HepG2 (cell line): Measurements from ENCODE around the gene CPPED1. TPM values are rescaled to one million over a fixed set of nuclear protein-coding genes. Genes with fewer than 3 reads are reported as not detected.

Experiments
- ATAC-seq: fragments of 200-7000 bp; cut with Tn5 transposase; 3 replicates; pipeline ENCODE4 v1.9.1; 2020; ENCODE audit warnings: mild to moderate bottlenecking, moderate library complexity
- BruUV-seq: library from RNA; stranded (reverse); fragments of 400-500 nt; replicated peaks from 2 replicates; lab custom pipeline; 2021; lab: Mats Ljungman, UMichigan
- CTCF ChIA-PET: fragments of 300-600 bp; formaldehyde crosslinking; extraction: SDS; loops from one replicate; lab custom pipeline; 2021; ENCODE audit warnings: low total read pairs, inconsistent platforms, low intra/inter-chr PET ratio; lab: Yijun Ruan, JAX
- POLR2A ChIA-PET: fragments of 350-600 bp; sonication (Branson Sonifier 250); formaldehyde crosslinking; loops from one replicate; lab custom pipeline; 2020; ENCODE audit warnings: antibody characterized with exemption, inconsistent platforms; lab: Yijun Ruan, JAX
- DNase-seq: peaks from one replicate; pipeline ENCODE4 v3.0.0-alpha.2; 2015; ENCODE audit warnings: low spot score
- FAIRE-seq: peaks from 3 replicates; lab custom pipeline; 2011; peaks lifted over from hg19 to GRCh38; lab: Jason Lieb, UNC
- H2AFZ ChIP-seq: one replicate; pipeline ENCODE4 v1.6.1; 2011; ENCODE audit warnings: low read length, inconsistent platforms
- H3K27ac ChIP-seq: fragments of 300-600 bp; 3 replicates; pipeline ENCODE4 v1.8.0; 2011; ENCODE audit warnings: mixed run types, mild to moderate bottlenecking, mixed read lengths, low read length, inconsistent platforms; ENCODE audit not compliant: insufficient read depth; ENCODE audit errors: extremely low read length
- H3K27me3 ChIP-seq, 2 experiments: fragments of 200-600 bp in 1 of 2; 2 replicates in 1 of 2; 3 replicates in 1 of 2; pipeline versions ENCODE4 v1.6.0 to v1.8.0; 2011; ENCODE audit warnings: low read length in 2 of 2, mild to moderate bottlenecking in 2 of 2, moderate library complexity in 2 of 2, inconsistent platforms in 1 of 2; ENCODE audit not compliant: insufficient read depth in 2 of 2, control insufficient read depth in 1 of 2
- H3K36me3 ChIP-seq, 2 experiments: fragments of 200-600 bp in 1 of 2; replicated peaks in 1 of 2; 2 replicates in 1 of 2; 3 replicates in 1 of 2; pipeline versions ENCODE4 v1.5.1 to v1.8.0; 2011; ENCODE audit warnings: low read length in 2 of 2, inconsistent platforms in 1 of 2; ENCODE audit not compliant: insufficient read depth in 2 of 2, control insufficient read depth in 1 of 2
- H3K4me1 ChIP-seq: 2 replicates; pipeline ENCODE4 v1.5.1; 2012; ENCODE audit warnings: low read length, inconsistent platforms; ENCODE audit not compliant: insufficient read depth
- H3K4me2 ChIP-seq: 2 replicates; pipeline ENCODE4 v1.6.0; 2011; ENCODE audit warnings: low read depth, low read length, inconsistent platforms
- H3K4me3 ChIP-seq, 3 experiments: fragments of 200-600 bp in 1 of 3; sonication (generic), shearing (Covaris generic) in 1 of 3; replicated peaks in 1 of 3; 2 replicates each; pipeline ENCODE4 v1.5.1; 2011 to 2016; ENCODE audit warnings: low read length in 3 of 3, inconsistent platforms in 2 of 3, low read depth in 2 of 3, mild to moderate bottlenecking in 2 of 3, control low read depth in 1 of 3, mixed read lengths in 1 of 3; ENCODE audit not compliant: insufficient read depth in 1 of 3
- H3K79me2 ChIP-seq: one replicate; pipeline ENCODE4 v1.6.1; 2011; ENCODE audit warnings: low read length, inconsistent platforms; ENCODE audit not compliant: insufficient read depth
- H3K9ac ChIP-seq: 2 replicates; pipeline ENCODE4 v1.6.0; 2011; ENCODE audit warnings: mild to moderate bottlenecking, low read depth, low read length, inconsistent platforms; ENCODE audit not compliant: insufficient read depth
- H3K9me3 ChIP-seq: 2 replicates; pipeline ENCODE4 v1.5.1; 2012; ENCODE audit warnings: mild to moderate bottlenecking, low read length
- H4K20me1 ChIP-seq: 2 replicates; pipeline ENCODE4 v1.6.0; 2011; ENCODE audit warnings: inconsistent platforms, mild to moderate bottlenecking, low read length, moderate library complexity; ENCODE audit not compliant: insufficient read depth
- BCLAF1 ChIP-seq: fragments of 450-650 bp; IDR thresholded peaks from 2 replicates; pipeline ENCODE4 v1.6.1; 2017; ENCODE audit warnings: mild to moderate bottlenecking
- DZIP1 ChIP-seq: sonication (generic); formaldehyde crosslinking; IDR thresholded peaks from 2 replicates; pipeline ENCODE4 v1.5.0; 2020; ENCODE audit warnings: mild to moderate bottlenecking, missing genetic modification reagents
- KMT2A ChIP-seq: sonication (generic); formaldehyde crosslinking; IDR thresholded peaks from 2 replicates; pipeline ENCODE4 v1.4.0; 2020; ENCODE audit warnings: missing genetic modification reagents
- POLR2AphosphoS2 ChIP-seq: IDR thresholded peaks from 2 replicates; pipeline ENCODE4 v1.6.1; 2011; ENCODE audit warnings: low read depth, low read length, improper control_type of control experiment
- REL ChIP-seq: sonication (generic); formaldehyde crosslinking; conservative IDR thresholded peaks from 2 replicates; pipeline ENCODE4 v1.8.0; 2022; ENCODE audit warnings: mild to moderate bottlenecking, missing genetic modification reagents, moderate library complexity
- SETDB1 ChIP-seq: sonication (generic); formaldehyde crosslinking; IDR thresholded peaks from 2 replicates; pipeline ENCODE4 v1.5.1; 2020; ENCODE audit warnings: missing genetic modification reagents, mild to moderate bottlenecking, borderline replicate concordance
- ZBTB40 ChIP-seq, 2 experiments: fragments of 450-650 bp in 1 of 2; sonication (generic) in 1 of 2; formaldehyde crosslinking in 1 of 2; IDR thresholded peaks; 2 replicates each; pipeline versions ENCODE4 v1.6.1 to v1.8.0; 2016 to 2022; ENCODE audit warnings: antibody characterized with exemption in 1 of 2, mild to moderate bottlenecking in 1 of 2, missing genetic modification reagents in 1 of 2
- ZNF331 ChIP-seq: sonication (generic); formaldehyde crosslinking; IDR thresholded peaks from 2 replicates; pipeline ENCODE4 v1.4.0; 2020; ENCODE audit warnings: missing genetic modification reagents
- ZNF678 ChIP-seq: sonication (generic); formaldehyde crosslinking; IDR thresholded peaks from 2 replicates; pipeline ENCODE4 v1.4.0; 2020; ENCODE audit warnings: mild to moderate bottlenecking, missing genetic modification reagents
- WGBS: methylation state at CpG from one replicate; pipeline ENCODE4 v1.1.6; 2017; ENCODE audit warnings: low lambda C conversion rate; 5-methylcytosine and 5-hydroxymethylcytosine counted together
- in situ Hi-C: cut with HindIII; loops from 2 replicates; pipeline ENCODE4 v1.10.0; 2017; ENCODE audit warnings: low pct_unique_long_range_greater_than_20kb; ENCODE audit not compliant: extremely low pct_ligation_motif_present
- intact Hi-C: fragments of 100-400 bp; cut with micrococcal nuclease; formaldehyde crosslinking; loops from one replicate; pipeline ENCODE4 v1.10.0; 2022; ENCODE audit not compliant: unreplicated experiment
- polyA plus RNA-seq, 8 experiments: library from polyadenylated mRNA; depleted of rRNA in 3 of 8; stranded (reverse) in 7 of 8; unstranded in 1 of 8; fragments of >200 nt; fragmentation: Illumina TruSeq in 4 of 8; extraction: Trizol in 4 of 8; gene quantifications; 2 replicates each; pipeline versions ENCODE4 v1.2.1 to v1.2.3, GENCODE V29; 2011 to 2016; ENCODE audit warnings: low read depth in 4 of 8, missing spikeins in 1 of 8, mixed read lengths in 1 of 8; ENCODE audit not compliant: insufficient read depth in 1 of 8
- total RNA-seq, 5 experiments: library from RNA; depleted of rRNA; stranded (reverse); fragments of >200 nt; fragmentation: Illumina TruSeq; extraction: Trizol; gene quantifications; 2 replicates each; pipeline ENCODE4 v1.2.3, GENCODE V29; 2016; ENCODE audit warnings: low read depth in 1 of 5

Gene CPPED1
- total and polyA plus RNA-seq, 2 of the 13 experiments (the other 11 are each of a cell fraction or from before 2014, with no cell fraction given): 66.6 to 71.3 TPM

GRCh38 chr16:12664164-12664733, 139.4 kb downstream of the CPPED1 start:
- H3K4me1 ChIP-seq: no peaks in the 10 kb centered on the region
- in situ Hi-C loops: no loop called here
- ChIA-PET CTCF (no interaction called here), POLR2A (no interaction called here)
- no peaks in the 10 kb centered on the region for H3K27me3 ChIP-seq
- no peak for ATAC-seq
- no peaks in the 10 kb centered on the region for H4K20me1 ChIP-seq
- no peak overlapping the region for H3K4me2 ChIP-seq
- H3K4me3 ChIP-seq: no peak overlapping the region
- no peak overlapping the region for H2AFZ ChIP-seq
- no peaks in the 10 kb centered on the region for H3K79me2 ChIP-seq
- DNase-seq: no peak
- peaks cover 18% of the 10 kb centered on the region for H3K9me3 ChIP-seq
- no peak overlapping the region for H3K27ac ChIP-seq
- intact Hi-C loops: loop anchor here (5.0 kb wide), 1 partner anchor 153 kb away; no protein-coding TSS in a partner anchor
- peaks cover 24 to 32% of the 10 kb centered on the region in 2 experiments; a peak in 4 of 5 replicates for H3K36me3 ChIP-seq
- H3K9ac ChIP-seq: no peak overlapping the region
- 89% methylated on average over 9 of the region's 9 CpGs for WGBS
- BruUV-seq: no TSS peak
- FAIRE-seq: no peak
- TF ChIP-seq ZNF331 (CRISPR knock-in tag) (no peak), DZIP1 (no peak), BCLAF1 (no peak), REL (CRISPR knock-in tag) (no peak), KMT2A (CRISPR knock-in tag) (no peak), POLR2AphosphoS2 (no peak), ZNF678 (no peak), SETDB1 (CRISPR knock-in tag) (no peak), ZBTB40 (IDR thresholded peaks at IDR 0.05) (no peak), ZBTB40 (CRISPR knock-in tag; IDR thresholded peaks at IDR 0.05) (no peak)
